NCI-H1694 (cell line): ENCODE measurements around the gene SLC46A2.

Source experiments
- DNase-seq: peaks from one replicate; lab custom pipeline; 2025; lab: John Stamatoyannopoulos, UW

Gene SLC46A2, protein sequence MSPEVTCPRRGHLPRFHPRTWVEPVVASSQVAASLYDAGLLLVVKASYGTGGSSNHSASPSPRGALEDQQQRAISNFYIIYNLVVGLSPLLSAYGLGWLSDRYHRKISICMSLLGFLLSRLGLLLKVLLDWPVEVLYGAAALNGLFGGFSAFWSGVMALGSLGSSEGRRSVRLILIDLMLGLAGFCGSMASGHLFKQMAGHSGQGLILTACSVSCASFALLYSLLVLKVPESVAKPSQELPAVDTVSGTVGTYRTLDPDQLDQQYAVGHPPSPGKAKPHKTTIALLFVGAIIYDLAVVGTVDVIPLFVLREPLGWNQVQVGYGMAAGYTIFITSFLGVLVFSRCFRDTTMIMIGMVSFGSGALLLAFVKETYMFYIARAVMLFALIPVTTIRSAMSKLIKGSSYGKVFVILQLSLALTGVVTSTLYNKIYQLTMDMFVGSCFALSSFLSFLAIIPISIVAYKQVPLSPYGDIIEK

DNA sequence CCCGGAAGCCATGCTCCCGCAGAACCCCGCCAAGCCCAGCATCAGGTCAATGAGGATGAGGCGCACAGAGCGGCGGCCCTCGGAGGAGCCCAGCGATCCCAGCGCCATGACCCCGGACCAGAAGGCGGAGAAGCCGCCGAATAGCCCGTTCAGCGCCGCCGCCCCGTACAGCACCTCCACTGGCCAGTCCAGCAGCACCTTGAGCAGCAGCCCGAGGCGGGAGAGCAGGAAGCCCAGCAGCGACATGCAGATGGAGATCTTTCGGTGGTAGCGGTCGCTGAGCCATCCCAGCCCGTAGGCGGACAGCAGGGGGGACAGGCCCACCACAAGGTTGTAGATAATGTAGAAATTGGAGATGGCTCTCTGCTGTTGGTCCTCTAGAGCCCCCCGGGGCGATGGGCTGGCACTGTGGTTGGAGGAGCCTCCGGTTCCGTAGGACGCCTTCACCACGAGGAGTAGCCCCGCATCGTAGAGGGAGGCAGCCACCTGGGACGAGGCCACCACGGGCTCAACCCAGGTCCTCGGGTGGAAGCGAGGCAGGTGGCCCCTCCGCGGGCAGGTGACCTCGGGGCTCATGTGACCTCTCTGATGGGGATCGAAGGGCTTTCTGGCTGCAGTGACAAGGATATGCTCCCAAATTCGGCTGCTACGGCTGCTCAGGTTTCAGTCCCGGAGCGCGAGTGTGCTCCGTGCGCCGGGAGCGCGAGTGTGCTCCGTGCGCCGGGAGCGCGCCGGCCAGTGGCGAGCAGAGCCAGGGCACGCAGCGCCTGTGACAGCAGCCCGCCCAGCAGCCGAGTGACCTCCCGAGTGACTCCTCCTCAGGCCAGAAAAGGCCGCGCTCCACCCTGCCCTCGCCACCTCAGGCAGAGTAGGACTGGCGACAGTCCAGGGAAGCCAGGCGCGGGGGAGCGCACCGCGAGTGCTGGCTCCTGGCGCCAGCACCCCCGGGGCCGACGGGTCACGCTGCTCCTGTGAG, at the start of gene SLC46A2:
TSS of gene SLC46A2 (minus strand) at position 771 of the 976 bp plus-strand sequence. CDS start at position 576, 195 bp downstream.
- DNase-seq, result no peak

DNA sequence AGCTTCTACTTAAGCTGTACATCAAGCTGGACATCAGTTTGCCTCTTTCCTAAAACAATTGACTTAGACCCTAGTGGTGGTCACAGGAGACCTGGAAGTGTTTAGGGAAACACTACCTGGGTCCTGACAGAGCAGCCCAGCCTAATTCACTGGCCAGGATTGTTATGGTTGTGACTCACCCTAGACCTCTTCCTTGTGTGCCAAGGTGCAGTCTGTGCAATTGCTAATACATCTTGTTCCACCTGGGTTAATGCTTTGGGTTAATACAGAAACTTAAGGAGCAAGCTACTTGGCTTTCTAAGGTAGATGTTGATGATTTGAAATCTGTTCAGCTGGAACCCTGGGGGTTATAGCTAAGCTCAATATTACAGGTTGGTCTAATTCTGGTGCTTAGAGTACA, 48.7 kb upstream of the SLC46A2 start:
- no peak for DNase-seq

DNA sequence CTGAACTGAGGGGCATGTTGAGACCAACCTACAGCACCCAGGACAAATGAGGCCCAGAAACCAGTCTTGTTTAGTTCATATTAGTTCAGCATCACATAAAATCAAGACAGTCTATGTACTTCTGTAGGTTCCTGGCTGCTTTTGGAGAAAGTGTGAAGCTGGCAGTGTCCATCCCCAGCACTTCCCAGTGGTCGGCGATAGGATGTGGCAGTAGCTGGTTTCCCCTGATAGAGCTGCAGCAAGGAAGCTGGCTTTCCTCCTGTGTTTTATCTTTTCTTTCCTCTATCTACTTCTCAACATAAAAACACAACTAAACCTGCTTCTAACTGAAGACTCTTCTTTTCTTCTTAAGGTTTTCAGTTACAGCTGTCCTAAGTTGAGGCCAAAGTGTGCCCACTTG, 43.0 kb upstream of the SLC46A2 start:
- DNase-seq, result no peak

DNA sequence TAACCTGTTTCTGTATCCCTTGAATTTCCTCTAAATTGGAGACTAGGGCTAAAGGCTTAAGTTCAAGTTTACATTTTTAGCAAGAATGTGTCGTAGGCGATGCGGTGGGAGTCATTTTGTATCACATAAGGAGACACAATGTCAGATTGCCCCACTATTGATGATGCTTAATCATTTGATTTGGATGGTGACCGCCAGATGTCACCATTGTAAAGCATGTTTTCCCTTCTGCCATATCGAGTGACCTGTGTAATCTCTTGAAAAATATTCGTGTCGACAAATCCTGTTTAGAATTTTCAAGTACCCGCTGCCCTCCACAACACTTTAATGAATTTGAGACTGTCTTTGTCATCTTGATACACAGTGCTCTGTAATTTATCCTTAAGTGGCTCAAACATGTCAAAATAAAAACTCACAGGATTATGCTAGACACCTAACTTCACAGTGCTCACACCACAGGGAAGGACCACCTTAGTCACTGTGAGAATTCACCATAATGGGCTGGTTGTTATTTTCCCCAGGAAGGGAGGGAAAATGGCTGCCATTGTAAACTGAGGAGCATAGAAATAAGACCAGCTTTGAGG, 34.5 kb upstream of the SLC46A2 start:
- DNase-seq, result peak; percentile 38

DNA sequence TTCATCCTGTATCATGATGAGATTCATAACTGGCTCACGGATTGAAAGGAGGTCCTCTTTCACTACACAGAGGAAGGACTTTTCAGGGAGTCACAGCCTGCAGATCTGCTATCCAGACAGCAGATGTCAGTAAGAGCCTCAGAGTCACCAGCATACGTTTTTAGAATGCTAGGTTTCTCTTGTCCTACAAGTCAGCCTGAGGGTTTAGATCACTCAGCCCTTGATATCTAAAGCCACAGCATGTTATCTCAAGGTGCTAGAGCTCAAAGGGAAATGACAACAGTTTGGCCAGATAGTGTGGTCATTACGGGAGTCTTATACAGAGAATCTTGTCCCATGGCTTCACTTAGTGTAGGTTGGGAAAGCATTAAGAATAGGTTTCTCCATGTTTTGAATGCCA, 30.9 kb upstream of the SLC46A2 start:
- DNase-seq, result peak; percentile 18

DNA sequence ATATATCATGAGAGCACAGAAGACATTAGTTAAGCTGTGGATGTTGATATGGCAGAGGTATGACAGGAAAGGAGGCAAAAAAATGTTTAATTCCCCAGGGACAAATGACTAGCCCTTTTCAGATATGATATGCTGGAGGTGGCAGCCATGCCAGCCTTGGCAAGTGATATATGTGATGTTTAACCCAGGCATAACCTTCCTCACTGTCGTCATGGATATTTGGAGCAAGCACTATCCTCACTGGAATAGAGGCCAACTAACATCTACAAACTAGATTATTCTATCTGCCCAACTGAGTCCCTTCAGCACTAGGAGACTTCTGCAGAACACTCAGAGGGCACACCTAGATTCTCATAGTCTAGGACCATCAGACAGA, 27.3 kb upstream of the SLC46A2 start:
- no peak for DNase-seq

DNA sequence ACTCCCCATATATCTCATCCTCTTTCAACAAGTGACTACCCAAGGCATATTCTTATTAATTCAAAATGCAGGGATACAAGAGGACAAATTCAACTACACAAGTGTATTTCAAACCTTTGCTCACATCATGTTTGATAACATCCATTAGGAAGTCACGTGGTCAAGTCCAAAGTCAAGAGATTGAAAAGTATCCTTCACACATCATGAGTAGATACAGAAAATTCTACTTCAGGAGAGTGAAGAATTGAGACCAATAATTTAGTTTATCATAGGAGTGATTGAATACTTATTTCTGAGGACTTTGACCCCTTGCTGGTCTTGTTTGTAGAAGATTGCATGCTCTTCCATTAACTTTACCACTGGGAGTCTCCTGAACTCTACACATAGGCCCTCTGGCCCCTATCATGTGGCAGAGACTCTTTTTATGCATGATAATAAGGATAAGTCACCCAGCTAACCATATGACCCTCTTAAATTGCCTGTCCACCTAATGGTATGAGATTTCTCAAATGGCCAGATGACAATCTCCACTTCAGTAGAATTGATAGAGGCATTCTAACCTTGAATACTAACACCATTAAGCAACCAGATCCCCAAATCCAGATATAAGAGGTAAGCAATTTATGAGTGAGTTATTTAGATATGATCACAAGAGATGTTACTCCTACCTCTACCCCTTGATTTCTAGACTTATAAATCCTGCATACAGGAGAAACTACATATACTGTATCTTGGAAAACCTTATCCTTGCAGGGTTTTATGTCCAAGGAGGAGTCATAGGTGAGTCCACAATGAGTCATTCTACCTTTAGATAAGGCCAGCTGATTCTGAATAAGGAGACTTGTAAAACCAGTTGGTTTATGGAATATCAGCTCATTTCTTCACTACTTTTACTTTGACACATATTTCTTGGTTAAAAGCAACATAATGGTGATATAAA, 26.6 kb upstream of the SLC46A2 start:
- DNase-seq, result no peak

DNA sequence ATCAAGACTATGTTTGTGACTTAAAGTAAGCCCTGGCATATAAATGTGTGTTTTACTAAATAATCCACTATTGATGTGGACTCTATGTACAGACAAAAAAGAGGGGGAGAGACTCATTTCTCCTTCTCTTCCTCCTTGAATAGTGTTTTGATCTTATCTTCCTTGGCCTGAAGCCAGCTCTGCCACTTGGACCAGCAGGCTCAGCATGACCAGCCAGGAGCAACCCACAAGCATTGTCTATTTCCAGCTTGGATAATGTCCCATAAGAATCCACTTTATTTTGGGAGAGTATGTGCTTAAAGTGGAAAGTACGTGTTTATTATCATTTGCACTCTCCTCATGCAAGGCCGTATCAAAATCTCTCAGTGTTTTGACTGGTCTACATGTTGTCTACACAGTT, 23.8 kb upstream of the SLC46A2 start:
- no peak for DNase-seq

DNA sequence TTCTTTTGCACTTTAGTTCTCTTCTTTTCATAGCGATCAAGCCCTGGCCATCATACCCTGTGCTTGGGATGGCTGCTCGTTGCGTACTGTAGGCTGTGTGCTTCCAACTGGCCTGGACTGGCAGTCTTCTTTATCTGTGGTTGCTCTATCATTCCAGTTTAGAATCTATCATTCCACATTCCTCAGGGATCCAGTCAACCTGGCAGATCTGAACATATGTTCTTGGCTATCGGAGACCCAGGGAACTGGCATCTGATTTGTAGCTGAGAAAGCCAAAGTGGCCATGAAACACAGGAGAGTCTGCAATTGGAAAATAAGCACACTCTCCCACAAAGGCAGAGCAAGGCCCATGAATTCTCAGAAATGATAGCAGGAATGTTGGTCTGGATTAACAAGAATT, 22.6 kb upstream of the SLC46A2 start:
- DNase-seq, result no peak

DNA sequence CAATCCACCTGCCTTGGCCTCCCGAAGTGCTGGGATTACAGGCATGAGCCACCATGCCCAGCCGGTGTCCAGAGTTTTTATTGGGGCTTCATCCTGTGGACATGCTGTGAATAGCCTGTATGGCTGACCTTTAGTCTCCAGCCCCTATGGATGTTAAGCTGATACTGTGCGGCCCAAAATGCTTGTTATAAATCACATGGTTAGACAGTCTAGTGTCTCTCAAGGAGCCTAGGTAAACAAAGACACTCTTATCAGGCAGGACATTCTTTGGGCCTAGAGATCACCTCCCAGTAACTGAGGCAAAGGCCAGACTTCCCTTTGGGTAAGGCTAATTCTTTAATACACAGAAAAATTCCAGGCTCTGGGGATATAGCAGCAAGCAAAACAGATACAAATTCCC, 22.0 kb upstream of the SLC46A2 start:
- DNase-seq, result no peak

DNA sequence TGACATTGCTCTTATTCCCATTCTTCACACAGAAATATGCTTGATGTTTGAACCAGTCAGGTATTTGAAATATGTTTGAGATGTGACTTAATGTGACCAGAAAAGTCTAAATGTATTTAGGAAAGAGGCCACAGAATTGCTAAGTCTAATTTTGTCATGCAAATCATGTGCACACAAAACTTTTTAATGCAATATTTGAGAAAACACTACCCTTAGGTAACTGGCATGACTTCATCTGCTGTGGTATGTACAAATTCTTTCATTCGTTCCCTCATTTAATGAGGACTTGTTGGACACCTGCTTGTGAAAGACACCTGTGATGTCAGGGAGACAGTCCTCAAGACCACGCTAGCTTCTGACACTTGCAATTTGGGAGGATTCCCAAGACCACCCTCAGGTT, 21.1 kb upstream of the SLC46A2 start:
- DNase-seq, result no peak

DNA sequence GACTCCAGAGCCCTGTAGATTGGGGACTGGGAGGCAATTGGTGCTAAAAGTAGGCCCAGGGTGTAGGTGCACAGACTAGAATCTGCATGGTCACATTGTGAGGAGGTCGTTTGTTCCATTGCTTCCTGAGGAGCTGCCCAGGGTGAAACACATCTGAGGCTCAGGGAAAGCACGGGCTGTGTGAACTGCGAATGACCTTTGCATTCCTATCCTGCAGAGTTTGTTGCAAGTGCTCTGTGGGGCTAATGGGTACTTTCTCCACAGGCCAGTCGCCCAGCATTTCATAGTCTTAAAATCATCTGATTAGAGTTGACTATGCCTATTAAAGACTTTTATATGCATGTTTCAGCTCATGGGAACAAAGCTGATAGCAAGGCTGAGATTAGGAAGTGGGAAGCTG, 14.4 kb upstream of the SLC46A2 start:
- no peak for DNase-seq

DNA sequence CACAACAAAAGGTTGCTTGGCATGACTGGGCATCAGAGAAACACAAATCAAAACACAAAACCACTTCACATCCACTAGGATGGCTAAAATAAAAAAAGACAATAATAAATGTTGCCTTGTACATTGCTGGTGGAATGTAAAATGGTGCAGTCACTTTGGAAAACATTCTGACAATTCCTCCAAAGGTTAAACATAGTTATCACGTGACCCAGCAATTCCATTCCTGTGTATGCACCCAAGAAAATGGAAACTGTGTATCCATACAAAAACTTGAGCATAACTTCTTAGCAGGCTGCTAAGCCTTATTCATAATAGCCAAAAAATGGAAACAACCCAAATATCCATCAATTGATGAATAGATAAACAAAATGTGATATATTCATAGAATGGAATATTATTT, 10.2 kb upstream of the SLC46A2 start:
- no peak for DNase-seq

DNA sequence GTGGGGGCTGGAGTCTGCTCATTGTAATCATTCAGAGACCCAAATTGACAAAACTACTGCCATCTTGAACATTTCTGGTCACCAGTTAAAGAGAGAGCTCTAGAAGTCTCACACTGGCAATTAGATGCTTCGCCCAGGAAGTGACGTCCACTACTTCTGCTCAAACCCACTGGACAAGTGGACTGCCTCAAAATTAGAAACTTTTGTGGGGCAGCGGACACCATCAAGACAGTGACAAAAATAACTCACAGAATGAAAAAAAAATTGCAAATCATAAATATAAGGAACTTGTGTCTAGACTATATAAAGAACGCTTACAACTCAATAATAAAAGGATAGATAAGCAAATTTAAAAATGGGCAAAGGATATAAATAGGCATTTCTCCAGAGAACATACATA, 9.8 kb upstream of the SLC46A2 start:
- no peak for DNase-seq

DNA sequence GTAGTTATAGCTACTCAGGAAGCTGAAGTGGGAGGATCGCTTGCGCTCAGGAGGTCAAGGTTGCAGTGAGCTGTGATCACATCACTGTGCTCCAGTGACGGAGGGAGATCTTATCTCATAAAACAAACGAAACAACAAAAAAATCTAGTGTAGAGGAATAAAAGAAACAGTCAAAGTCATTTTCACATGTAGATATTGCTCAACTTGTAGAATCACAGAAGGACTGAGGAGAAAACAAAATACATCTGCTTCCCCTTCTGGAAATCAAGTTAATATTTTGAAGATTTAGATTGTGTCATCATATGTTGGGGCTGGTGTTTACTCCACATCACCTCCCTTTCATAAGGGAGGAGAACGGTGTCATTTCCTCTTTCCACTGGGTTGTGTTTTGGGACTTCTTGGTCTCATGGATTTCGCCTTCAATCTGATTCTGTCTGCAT, 8.2 kb upstream of the SLC46A2 start:
- no peak for DNase-seq

DNA sequence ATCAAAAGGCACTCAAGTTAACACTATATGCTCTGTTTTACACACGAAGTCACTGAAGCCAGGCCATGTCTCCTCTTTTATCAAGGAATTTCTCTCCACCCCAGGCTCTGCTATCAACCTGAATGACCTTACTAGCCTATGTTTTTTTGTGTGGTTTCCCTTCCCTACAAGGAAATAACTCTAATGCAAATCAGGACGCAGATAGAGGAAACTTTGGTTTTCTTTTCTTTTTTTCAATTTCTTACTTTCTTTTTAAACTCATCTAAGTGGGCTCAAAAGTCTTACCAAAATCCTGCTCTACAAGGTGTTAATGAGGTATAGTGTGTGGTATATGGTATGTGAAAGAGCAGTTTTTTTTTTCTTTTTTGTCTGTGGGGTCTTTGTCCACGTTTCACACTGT, 5.5 kb upstream of the SLC46A2 start:
- DNase-seq, result no peak

DNA sequence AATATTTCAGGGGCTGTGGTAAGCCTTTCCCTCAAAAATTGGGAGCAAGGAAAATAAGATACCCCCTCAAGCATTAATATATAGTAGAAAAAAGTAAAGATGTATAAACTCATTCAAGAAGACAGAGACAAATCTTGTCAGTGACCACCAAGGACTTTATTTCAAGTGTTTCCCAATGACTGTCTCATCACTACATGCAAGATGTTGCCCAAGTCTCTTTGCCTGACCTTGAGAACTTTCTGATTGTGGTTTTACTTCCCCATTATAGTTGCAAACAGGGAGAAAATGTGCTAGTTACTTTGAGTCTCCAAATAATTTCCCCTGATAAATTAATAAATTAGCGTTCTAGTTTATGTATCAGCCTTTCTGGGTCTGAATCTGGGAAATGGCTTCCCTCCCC, 4.0 kb upstream of the SLC46A2 start:
- no peak for DNase-seq

DNA sequence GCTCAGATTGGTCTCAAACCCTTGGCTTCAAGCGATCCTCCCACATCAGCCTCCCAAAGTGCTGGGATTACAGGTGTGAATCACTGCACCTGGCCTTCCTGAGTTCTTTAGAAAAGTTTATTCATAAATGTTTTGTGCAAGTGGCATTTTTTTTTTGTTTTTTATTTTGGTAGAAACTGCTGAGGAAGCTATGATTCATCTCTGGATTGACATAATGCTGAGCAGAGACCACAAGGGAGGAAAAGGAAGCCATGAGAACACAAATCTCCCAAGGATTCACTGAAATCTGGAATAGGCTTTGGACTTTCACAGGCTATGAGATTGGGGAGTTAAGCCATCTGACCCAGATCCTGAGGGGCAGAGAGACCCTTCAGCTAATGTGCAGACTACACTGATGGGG, 3.4 kb upstream of the SLC46A2 start:
- no peak for DNase-seq

DNA sequence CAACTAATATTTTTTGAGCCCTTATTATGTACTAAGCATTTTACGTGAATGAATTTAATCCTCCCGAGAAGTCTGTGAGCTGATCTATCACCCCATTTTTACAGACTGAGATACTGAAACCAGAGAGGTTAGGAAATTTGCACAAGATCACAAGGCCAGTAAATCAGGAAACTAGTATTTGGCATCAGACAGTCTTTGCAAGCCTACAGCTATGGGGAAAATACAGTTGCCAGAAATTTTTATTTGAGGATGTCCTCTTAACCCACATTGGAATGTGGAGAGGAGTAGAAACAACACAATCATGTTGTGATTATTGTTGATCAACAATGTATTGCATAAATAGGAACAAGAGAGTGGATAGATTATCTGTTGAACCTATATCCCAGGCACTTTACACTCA, 2.3 kb upstream of the SLC46A2 start:
- DNase-seq, result no peak

DNA sequence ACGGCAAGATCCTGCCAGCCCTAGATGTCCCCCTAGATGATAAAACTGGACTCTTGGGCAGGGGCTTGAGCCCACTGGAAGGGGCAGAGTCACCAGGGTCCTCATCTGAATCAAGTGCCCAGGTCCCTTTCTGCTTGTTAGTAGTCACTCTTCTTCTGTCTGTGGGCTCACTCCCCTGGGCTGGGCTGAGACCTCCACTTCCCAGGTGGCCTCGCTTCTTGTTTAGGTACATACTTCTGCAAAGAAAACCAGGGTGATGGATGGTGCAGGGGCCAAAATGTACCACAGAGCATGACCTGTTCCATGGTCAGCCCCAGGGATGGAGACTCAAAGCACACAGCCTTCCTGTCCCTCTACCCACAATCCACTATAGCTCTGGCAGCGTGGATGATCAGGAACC, 845 bp upstream of the SLC46A2 start:
- DNase-seq, result no peak

DNA sequence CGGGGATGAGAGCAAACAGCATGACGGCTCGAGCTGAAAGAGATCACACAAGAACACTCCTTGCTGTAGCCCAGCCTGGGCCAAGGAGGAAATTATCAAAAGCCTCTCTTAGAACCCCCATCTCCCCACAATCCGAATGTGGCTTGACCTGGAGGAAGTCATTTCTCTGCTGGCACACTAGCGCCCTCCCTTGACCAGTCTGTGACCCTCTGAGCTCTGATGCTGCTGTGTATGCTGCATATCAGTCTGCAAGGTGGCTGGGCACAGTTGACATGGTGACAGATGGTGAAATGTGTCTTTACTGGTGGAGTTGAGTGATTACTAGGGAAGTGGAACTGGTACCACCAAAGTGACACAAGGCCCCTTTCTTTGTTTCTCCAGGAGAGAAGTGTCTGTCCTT, 3.3 kb downstream of the SLC46A2 start:
- no peak for DNase-seq
